OCI-LY1 (cell line): ENCODE measurements around the gene GLTPD2.

ENCODE experiments used
- H2AFZ ChIP-seq: fragments of 200-600 bp; sonication (generic), shearing (Covaris generic); 2 replicates; pipeline ENCODE4 v1.6.0; 2014; ENCODE audit warnings: antibody characterized with exemption, mild to moderate bottlenecking, low read length
- H3F3A ChIP-seq: fragments of 200-600 bp; sonication (generic), shearing (Covaris generic); 2 replicates; pipeline ENCODE4 v1.6.0; 2014; ENCODE audit warnings: mild to moderate bottlenecking, antibody characterized with exemption, low read length, moderate library complexity; ENCODE audit not compliant: insufficient read depth
- H3K27ac ChIP-seq: fragments of 200-600 bp; sonication (generic); 2 replicates; pipeline ENCODE4 v1.5.1; 2014; ENCODE audit warnings: low read length, mixed run types, mild to moderate bottlenecking, low read depth; ENCODE audit not compliant: poor library complexity, severe bottlenecking
- H3K27me3 ChIP-seq: fragments of 200-600 bp; sonication (generic); 2 replicates; pipeline ENCODE4 v1.6.0; 2014; ENCODE audit warnings: antibody characterized with exemption, mild to moderate bottlenecking, low read length, moderate library complexity; ENCODE audit not compliant: insufficient read depth
- H3K36me3 ChIP-seq: fragments of 200-600 bp; sonication (generic); 2 replicates; pipeline ENCODE4 v1.6.1; 2014; ENCODE audit warnings: mild to moderate bottlenecking, antibody characterized with exemption, low read length, moderate library complexity, mixed read lengths; ENCODE audit not compliant: insufficient read depth
- H3K4me1 ChIP-seq: fragments of 200-600 bp; sonication (generic); 2 replicates; pipeline ENCODE4 v1.5.1; 2014; ENCODE audit warnings: mild to moderate bottlenecking, low read length, moderate library complexity; ENCODE audit not compliant: insufficient read depth, severe bottlenecking
- H3K4me2 ChIP-seq: fragments of 200-600 bp; sonication (generic), shearing (Covaris generic); 2 replicates; pipeline ENCODE4 v1.6.1; 2014; ENCODE audit warnings: low read length
- H3K4me3 ChIP-seq: fragments of 200-600 bp; sonication (generic); 2 replicates; pipeline ENCODE4 v1.5.1; 2014; ENCODE audit warnings: low read length, low read depth, mild to moderate bottlenecking, mixed read lengths; ENCODE audit not compliant: poor library complexity, severe bottlenecking
- H3K79me2 ChIP-seq: fragments of 200-600 bp; shearing (Covaris generic); 2 replicates; pipeline ENCODE4 v1.6.1; 2016; ENCODE audit warnings: mixed run types, low read length, mixed read lengths; ENCODE audit not compliant: insufficient read depth
- H3K9ac ChIP-seq: fragments of 200-600 bp; sonication (generic), shearing (Covaris generic); 2 replicates; pipeline ENCODE4 v1.6.1; 2014; ENCODE audit warnings: mild to moderate bottlenecking, low read length, mixed read lengths
- H3K9me2 ChIP-seq: fragments of 200-600 bp; sonication (generic), shearing (Covaris generic); 2 replicates; pipeline ENCODE4 v1.6.1; 2014; ENCODE audit warnings: low read depth, mild to moderate bottlenecking, low read length, mixed read lengths
- H3K9me3 ChIP-seq: fragments of 200-600 bp; shearing (Covaris generic); 2 replicates; pipeline ENCODE4 v1.6.1; 2014; ENCODE audit warnings: low read length, mixed read lengths
- H4K20me1 ChIP-seq: fragments of 200-600 bp; sonication (generic), shearing (Covaris generic); 2 replicates; pipeline ENCODE4 v1.6.0; 2016; ENCODE audit warnings: mild to moderate bottlenecking, low read length; ENCODE audit not compliant: insufficient read depth
- EZH2 ChIP-seq: fragments of 200-600 bp; sonication (generic), shearing (Covaris generic); IDR thresholded peaks from 2 replicates; pipeline ENCODE4 v1.8.0; 2017; ENCODE audit warnings: borderline replicate concordance, mixed run types, mild to moderate bottlenecking, antibody characterized with exemption, low read length, moderate library complexity, mixed read lengths
- TF ChIP-seq, protein P1 (sequence below): fragments of 200-600 bp; sonication (generic), shearing (Covaris generic); IDR thresholded peaks from 2 replicates; pipeline ENCODE4 v1.5.1; 2017; ENCODE audit warnings: mild to moderate bottlenecking, antibody characterized with exemption, low read length, moderate library complexity, mixed read lengths

The GLTPD2 gene

GRCh38 chr17:4836221-4836620, 47.5 kb downstream of the GLTPD2 start:
- Histone ChIP-seq H3K4me2 (no peak overlapping the region), H3K27ac (peak overlapping the region; percentile 7), H3K9ac (no peak overlapping the region; the same call in 1 of the 2 replicates)

DNA sequence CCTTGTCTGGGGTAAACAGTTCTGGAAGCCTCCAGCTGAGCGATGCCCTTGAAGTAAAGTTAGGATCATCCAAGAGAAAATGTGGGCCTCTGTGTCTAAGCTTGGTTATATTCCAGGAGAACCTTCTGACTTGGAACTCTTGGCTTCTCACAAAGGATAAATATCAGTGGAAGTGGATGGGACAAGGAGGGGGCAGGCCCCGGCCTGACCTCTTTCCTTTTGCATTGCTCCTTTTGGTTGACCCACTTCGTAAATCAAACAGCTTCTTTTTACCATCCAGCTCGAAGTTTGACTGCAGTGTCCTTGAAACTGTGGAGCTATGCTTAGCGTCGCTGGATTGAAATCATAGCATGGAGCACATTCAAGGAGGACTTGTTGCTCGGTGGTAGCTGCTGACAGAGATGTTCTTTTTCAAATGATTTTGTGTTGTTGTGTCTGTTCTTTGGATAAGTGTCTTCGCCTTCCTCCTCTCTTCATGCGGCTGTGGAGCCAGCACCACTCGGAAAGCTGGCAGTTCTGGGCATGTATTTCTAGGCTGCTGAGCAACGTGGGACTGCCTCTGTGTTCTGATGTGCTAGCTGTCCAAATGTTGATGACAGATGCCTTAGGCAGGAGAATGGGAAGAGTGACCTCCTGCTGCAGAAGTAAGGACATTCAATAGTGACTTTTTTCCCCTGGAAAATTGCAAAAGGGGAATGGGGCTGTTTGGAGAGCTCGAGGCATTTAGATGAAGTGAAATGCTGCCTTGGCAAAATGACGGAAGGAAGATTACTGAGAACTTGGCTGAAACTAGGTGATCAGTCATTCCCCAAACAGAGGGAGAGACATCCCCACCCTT, 48.9 kb downstream of the GLTPD2 start:
- no peaks in the 10 kb centered on the region for H3K27me3 ChIP-seq
- H3K79me2 ChIP-seq, result no peaks in the 10 kb centered on the region; the same call in 1 of the 2 replicates
- no peaks in the 10 kb centered on the region for H3K9me3 ChIP-seq
- H3K4me3 ChIP-seq, result no peak overlapping the region
- H3F3A ChIP-seq, result no peaks in the 10 kb centered on the region
- peaks cover 24% of the 10 kb centered on the region for H3K4me1 ChIP-seq
- no peak overlapping the region for H3K27ac ChIP-seq
- TF ChIP-seq EZH2, result no peak
- TF ChIP-seq, protein P1, sequence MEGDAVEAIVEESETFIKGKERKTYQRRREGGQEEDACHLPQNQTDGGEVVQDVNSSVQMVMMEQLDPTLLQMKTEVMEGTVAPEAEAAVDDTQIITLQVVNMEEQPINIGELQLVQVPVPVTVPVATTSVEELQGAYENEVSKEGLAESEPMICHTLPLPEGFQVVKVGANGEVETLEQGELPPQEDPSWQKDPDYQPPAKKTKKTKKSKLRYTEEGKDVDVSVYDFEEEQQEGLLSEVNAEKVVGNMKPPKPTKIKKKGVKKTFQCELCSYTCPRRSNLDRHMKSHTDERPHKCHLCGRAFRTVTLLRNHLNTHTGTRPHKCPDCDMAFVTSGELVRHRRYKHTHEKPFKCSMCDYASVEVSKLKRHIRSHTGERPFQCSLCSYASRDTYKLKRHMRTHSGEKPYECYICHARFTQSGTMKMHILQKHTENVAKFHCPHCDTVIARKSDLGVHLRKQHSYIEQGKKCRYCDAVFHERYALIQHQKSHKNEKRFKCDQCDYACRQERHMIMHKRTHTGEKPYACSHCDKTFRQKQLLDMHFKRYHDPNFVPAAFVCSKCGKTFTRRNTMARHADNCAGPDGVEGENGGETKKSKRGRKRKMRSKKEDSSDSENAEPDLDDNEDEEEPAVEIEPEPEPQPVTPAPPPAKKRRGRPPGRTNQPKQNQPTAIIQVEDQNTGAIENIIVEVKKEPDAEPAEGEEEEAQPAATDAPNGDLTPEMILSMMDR, result no peak
- no peak overlapping the region for H3K9ac ChIP-seq
- no peak overlapping the region for H2AFZ ChIP-seq
- peaks cover 9% of the 10 kb centered on the region; the same call in 1 of the 2 replicates for H3K36me3 ChIP-seq
- H3K4me2 ChIP-seq, result no peak overlapping the region
- no peaks in the 10 kb centered on the region for H3K9me2 ChIP-seq
- no peaks in the 10 kb centered on the region; the same call in 1 of the 2 replicates for H4K20me1 ChIP-seq

More at GRCh38 chr17:4836221-4836620, 47.5 kb downstream of the GLTPD2 start:
- no peak overlapping the region for H2AFZ ChIP-seq
- TF ChIP-seq, protein P1, result no peak
- TF ChIP-seq EZH2, result no peak
- no peaks in the 10 kb centered on the region; the same call in 1 of the 2 replicates for H4K20me1 ChIP-seq
- H3K4me1 ChIP-seq, result peaks cover 24% of the 10 kb centered on the region
- H3K36me3 ChIP-seq, result peaks cover 9% of the 10 kb centered on the region; the same call in 1 of the 2 replicates
- no peak overlapping the region for H3K4me3 ChIP-seq
- no peaks in the 10 kb centered on the region for H3K9me2 ChIP-seq
- no peaks in the 10 kb centered on the region for H3K9me3 ChIP-seq
- no peaks in the 10 kb centered on the region for H3F3A ChIP-seq
- no peaks in the 10 kb centered on the region; the same call in 1 of the 2 replicates for H3K79me2 ChIP-seq
- H3K27me3 ChIP-seq, result no peaks in the 10 kb centered on the region

- Histone ChIP-seq H3K9ac (no peak overlapping the region), H4K20me1 (no peaks in the 10 kb centered on the region; the same call in 1 of the 2 replicates), H3K9me3 (no peaks in the 10 kb centered on the region), H3F3A (no peaks in the 10 kb centered on the region), H3K4me3 (no peak overlapping the region), H3K27me3 (no peaks in the 10 kb centered on the region), H3K4me1 (peaks cover 24% of the 10 kb centered on the region), H2AFZ (no peak overlapping the region), H3K36me3 (peaks cover 9% of the 10 kb centered on the region; the same call in 1 of the 2 replicates), H3K79me2 (no peaks in the 10 kb centered on the region; the same call in 1 of the 2 replicates), H3K9me2 (no peaks in the 10 kb centered on the region), H3K27ac (no peak overlapping the region), H3K4me2 (no peak overlapping the region)
- TF ChIP-seq, protein P1, result no peak
- TF ChIP-seq EZH2, result no peak
Measured at GRCh38 chr17:4838309-4838785, 49.6 kb downstream of the GLTPD2 start.
